GM18526 (cell line): ENCODE measurements around the gene RACK1.

Experiments used
- POLR2A ChIP-seq: IDR thresholded peaks from 3 replicates; pipeline ENCODE4 v1.6.1; 2011; ENCODE audit not compliant: insufficient read length; ENCODE audit errors: extremely low read depth

RACK1 gene

DNA sequence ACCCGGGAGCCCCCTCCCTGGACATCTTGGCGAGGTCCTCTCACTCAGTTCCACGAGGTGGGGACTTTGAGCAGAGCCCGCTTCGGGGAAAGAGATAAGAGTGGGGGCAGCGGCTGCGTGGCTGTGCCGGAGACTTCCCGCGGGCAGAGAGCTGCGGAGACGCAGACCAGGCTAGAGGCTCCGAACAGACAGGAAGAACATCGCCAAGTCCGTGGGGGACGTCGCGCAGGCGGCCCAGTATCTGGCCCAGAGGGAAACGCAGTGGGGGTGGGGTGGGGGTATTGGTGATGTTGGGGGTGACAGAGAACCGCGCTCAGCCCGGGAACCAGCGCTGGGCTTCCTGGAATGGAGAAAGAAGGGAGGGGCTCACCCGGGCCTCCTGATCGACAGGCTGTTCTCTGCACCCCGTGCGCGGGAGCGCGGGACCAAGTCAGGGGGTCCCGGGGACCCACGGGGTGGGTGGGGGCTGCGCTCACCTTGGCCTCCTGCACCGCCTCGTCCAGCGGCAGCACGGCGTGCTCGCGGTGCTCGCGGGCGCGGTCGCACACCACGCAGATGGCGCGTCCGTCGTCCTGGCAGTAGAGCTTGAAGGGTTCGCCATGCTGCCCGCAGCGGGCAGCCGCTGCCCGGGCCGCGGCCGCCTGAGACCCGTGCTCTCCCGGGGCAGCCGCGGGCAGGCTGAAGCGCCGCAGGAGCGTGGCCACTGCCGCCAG, 39.4 kb downstream of the RACK1 start:
- no peak for TF ChIP-seq POLR2A

DNA sequence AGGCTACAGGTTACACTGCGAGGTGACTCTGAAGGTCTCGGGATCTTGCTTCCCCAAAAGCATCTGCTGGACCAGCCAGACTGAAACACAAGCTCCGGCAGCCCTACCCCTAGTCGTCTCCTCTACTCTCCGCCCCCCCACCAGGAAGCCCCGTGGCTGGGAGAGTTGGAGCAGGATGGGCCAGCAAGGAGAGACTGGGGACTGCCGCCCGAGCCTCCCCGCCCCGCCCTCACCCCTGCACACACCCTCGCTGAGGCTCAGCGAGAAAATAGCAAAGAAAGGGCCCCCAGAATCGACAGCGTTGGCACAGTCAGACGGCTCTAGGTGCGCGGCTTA, 40.0 kb downstream of the RACK1 start:
- TF ChIP-seq POLR2A: no peak

DNA sequence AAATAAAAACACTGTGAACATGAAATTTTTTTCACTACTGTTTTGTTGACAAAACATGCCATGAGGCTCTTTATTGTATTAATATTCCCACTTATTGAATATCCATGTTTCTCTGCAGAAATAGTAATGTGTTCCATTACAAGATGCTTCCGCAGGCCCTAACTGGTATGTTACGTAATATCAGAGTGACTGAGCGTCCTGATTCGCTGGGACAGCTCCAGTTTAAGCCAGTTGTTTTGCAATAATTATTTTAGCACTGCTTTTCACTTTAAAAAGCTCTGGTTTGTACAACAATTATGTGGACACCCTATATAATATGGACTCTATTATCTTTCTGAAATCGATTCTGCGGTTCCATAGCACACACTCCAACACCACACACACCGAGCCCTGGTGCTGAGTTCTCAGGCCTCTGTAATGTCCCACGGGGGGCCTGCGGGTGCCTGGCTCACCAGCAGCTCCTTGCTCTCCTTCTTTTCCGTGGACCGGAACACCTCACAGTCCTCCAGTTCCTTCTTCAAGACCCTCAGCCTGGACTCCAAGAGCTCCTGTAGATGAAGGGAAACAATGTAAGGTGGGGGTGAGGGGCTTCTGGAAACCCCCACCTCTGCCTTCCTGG, 40.5 kb downstream of the RACK1 start:
- TF ChIP-seq POLR2A: no peak

DNA sequence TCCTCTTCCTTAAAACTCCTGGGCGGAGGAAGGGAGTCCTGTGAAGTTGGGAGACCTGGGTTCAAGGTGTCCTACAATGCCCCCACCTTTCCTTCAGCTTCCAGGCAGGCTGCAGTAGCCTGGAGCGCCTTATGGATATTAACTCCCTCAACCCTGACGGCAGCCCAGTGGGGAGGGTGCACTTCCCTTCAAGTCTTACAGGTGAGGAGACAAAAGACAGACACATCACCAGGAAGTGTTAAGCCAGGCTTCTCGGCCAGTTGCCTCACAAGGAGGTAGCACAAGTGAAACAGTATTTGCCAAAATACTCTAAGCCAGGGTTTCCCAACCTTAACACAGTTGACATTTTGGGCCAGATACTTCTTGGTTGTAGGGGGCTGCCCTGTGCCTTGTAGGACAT, 42.9 kb downstream of the RACK1 start:
- no peak for TF ChIP-seq POLR2A

DNA sequence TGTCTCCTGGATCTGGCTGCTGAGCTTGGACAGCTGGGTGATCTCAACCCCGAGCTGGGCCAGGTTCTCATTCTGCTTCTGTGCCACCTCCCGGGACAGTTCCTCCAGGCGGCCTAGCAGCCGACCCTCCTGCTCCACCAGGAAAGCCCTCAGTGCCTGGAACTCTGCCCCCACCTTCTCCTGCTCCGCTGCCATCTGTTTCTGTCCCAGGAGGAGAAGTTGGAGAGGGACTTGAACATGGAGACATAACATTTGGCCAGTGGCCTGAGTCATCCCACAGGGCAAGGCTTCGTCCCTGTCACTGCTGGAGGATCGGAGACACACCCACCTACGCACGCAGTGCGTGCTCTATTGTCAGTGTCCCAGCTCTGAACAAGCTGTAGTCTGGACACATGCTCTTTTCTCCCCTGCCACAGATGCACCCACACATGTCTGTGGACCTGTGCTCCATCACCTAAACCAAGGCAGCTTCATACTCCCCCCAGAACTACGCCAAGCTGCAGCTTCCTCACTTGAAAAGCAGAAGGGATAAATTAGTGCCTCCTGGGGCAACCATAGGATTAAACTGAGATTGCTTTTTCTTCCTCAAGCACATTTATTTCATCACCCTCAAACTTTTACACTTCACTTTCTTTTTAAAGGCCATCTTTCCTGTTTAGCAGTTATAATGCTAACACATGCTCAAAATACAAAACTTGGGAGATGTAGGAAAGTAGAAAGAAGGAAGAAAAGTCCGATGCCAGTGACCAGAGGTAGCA, 43.6 kb downstream of the RACK1 start:
- no peak for TF ChIP-seq POLR2A

DNA sequence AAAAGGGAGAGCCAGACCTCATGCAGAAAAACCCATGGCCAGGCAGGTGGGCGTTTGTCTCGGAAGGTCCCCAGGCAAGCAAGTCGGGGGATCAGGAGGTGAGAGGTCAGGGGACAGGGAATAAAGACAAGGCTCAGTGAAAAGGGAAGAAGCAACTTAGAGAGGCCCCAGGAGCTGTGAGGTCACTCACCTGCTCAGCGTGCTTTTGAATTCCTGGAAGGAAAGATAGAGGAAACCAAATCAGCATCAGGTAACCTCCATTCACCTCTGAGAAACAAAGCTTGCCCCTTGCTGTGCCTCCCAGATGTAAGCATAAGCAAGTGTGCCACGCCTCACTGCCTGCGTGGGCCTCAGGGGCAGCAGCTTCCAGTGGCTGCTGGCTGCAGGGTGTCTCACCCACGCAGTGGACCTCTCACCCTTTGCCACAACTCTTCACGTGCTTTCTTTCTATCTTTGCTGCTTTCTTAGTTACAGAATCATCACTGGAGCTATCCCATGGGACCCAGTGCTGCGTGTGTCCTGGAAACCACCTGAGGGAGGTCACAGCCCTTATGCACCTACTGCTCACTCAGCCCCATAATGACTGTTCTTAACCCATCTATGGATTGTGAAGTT, 44.7 kb downstream of the RACK1 start:
- no peak for TF ChIP-seq POLR2A

DNA sequence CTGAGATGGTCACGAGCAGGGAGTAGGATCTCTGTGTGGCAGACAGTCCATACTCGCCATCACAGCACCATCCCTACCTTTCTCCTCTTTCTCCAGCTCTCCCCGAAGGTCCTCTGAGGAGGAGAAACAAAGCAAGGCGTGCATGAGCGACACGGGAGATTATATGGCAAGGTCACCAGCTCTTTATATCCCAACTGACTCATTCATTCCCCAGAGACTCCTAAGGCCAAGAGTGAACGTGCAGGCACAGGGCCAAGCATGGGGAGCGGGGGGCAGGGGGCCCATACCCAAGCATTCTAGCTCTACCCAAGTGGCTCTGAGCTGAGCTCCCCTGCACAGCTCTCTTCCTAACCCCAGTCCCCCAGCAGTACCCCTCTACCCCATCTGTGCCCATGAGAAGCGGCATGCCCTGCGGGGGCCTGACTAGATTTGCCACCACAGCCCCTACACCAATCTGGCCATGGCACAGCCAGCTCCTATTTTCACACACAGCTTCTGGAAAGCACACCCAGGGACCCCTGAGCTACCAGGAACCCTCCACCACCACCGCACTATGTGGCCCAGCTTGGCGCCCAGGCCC, 45.5 kb downstream of the RACK1 start:
- no peak for TF ChIP-seq POLR2A

DNA sequence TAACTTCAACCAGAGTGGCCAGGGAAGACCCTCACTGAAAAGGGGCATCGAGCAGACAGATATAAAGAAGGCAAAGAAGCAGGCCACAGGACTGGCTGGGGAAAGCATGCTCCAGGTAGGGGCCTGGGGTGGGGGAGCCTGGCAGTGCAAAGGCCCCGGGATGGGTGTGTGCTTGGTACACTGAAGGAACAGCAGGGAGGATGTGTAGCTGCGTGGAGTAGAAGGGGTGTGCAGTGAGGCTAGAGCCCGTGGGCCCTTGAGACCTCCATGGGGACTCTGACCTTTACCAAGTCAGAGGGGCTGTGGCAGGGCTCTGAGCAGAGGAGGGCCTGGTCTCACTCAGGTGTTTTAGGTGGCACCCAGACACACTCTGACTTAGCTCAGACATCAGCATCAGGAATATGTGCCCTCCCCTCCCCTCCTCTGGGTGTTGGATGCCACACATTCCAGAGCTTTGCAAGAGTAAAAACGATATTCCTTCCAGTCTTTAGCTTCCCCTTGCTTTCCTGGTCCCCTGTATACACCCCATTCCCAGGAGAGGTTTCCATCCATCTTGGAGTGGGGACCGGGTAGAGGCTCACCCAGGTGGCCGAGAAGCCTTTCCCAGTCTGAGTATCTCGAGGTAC, 46.3 kb downstream of the RACK1 start:
- no peak for TF ChIP-seq POLR2A

DNA sequence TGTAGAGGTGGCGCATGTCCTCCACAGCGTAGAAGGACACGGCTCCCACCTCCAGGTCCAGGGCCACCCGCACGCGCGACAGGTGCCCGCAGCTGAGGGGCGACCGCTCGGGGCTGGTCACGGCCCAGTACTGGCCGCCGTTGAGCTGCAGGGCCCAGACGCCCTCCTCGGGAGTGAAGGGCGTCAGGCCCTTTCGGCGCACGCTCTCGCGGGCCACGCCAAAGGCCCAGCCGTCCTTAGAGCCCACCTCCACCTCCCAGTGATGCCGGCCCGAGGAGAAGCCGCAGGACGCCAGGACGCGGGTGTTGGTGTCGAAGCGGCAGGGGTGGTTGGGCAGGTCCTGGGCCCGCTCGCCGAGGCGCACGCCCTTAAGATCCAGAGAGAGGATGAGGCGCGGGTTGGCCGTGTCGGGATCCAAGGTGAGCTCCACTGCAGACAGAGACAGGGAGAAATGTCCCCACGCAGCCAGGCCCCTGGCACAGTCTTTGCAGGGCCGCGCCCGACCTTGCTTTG, 48.4 kb downstream of the RACK1 start:
- TF ChIP-seq POLR2A: no peak

DNA sequence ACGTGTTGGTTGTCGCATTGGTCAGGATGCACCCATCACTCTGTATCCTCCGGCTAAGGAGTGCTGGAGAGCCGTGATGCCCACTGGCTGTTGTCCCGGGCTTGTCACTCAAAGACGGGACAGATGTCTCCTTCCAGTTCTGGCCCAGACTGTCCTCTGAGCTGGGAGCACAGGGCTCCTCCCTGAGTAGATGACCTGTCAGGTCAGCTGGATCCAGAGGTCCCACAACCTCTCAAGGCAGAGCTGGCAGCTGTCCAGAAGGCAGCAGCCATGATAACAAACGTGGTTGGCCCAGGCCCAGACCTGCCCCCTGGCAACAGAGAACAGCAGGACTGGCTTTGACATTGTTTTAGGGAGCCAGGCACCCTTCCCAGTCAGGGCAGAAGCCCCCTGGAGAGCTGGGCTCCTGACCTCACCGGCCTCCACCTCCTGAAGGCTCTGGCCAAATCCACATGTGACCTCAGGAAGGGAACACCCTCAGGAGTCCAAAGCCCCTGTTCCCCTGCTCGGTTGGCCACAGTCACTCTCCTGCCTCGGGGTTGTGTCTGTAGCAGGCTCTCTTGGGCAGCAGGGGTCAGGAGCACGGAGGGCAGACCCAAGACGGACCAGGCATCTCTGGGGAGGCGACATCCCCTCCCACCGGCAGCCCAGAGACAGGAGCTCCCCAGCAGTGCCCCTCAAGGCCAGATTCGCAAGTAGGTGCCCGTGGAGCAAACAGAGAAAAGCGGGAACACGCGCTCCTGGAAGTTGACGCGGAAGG, 49.0 kb downstream of the RACK1 start:
- TF ChIP-seq POLR2A: no peak

DNA sequence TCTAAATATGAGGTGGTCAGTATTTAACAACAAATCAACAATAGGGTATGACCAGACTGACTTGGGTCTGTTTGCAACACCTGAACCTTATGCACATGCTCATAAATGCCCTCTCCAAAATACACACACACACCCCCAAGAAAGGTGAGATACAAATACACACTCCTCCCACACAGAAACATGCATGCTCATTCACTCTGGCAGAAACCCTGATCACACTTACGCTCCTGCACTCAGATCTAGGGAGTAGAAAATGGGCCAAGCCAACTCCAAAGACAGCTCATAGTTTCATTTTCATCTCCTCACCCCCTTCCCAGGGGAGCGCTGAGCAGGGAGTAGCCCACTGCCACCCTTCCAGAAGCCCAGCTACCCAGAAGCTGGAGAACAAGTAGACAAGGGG, 50.0 kb downstream of the RACK1 start:
- TF ChIP-seq POLR2A: no peak

DNA sequence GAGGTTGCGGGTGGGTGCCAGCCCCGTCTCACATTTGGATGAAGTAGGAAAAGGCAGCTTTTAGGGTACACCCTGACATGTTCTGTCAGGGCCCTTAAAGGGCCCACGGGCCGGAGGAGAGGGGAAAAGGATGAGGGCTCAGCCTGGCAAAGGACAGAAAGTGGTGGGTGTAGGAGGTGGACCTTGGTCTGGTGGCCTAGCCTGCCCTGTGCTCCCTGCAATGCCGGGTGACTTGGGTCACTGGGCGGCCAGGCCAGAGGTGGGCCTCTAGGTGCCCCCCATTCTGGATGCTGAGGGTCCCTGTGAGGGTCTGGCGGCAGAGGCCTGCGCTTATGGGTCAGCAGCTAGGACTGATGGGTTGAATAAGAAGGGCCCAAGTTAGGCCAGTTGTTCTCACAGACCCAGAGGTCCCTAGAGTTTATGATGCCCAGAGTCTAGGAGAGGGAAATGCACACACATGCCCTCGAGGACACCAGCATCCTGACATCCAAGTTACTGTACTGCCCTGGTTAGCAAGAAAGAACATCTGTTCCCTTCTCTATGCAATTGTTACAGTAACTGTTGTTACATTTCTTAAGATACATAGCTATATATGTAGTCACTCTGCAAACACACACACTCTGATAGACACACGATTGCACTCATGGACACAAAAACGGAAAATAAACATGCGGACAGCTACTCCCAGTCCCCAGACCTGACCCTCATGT, 51.2 kb downstream of the RACK1 start:
- no peak for TF ChIP-seq POLR2A

DNA sequence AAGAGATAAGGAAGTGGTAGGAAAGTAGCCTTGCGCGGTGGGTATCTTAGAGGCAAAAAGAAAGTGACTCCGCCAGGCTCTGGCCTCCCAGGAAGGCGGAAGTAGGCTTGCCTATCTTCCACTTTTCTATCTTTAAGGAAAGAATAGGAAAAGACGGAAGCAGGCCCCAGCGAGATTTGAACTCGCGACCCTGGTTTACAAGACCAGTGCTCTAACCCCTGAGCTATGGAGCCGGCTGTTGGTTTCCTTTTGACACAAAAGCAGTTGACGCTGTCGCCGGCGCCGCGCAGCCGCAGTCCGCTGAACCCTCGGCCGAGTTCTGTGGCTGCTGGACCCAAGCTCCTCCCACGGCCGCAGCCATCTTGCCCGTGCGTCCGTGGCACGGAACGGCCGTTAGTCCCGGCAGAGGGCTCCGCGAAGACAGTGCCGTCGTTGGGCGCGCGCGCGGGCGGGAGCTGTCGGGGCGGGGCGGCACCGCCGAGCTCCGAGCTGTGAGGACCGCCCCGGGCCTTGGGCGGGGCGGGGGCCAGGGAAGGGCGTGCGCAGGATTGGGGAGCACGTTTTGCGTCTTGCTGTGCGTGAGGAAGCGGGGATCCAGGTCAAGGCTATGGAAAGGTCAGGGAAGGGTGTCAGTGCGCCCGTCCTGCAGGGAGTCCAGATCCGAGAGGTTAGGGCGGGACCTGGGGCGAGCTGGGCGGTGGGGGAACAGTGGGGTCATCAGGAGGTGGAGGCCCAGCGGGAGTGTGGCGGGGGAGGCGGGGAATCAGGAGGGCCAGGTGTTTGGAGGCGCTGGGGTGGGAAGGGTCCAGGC, 52.0 kb downstream of the RACK1 start:
- TF ChIP-seq POLR2A: peak; percentile 70
